Head of caudate nucleus (tissue), 42 donors: Measurements from ENCODE around the gene SLC9A3.
"Not testable (repeated sequence)": the region's sequence is repeated elsewhere in the genome, so short reads cannot be mapped to it uniquely, and the experiment has no call there.

Source experiments
- DNase-seq, 42 donors: peaks; one replicate each; pipeline versions ENCODE4 v3.0.0 to v3.0.0-alpha.2; 2020 to 2021; ENCODE audit warnings: mixed read lengths in 7 of 42
- intact Hi-C: fragments of 100-400 bp; cut with DNase I; formaldehyde crosslinking; loops from one replicate; pipeline ENCODE4 v1.15.0; 2022

The SLC9A3 gene

DNA sequence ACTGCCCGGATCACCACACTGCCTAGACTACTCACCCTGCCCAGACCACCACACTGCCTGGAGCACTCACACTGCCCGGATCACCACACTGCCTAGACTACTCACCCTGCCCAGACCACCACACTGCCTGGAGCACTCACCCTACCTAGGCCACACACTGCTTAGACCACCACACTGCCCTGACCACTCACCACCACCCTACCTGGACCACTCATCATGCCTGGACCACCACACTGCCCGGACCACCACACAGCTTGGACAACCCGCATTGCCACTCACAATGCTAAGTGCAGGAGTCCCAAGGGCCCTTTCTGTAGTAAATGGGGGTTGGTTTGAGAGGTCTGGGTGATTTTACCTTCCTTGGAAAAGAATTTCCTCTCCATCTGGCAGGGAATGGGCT, 33.7 kb upstream of the SLC9A3 start:
- intact Hi-C loops, result not testable (repeated sequence)
- peak in 4 of 42 donors; percentile 3 to 35 (median 10) for DNase-seq

DNA sequence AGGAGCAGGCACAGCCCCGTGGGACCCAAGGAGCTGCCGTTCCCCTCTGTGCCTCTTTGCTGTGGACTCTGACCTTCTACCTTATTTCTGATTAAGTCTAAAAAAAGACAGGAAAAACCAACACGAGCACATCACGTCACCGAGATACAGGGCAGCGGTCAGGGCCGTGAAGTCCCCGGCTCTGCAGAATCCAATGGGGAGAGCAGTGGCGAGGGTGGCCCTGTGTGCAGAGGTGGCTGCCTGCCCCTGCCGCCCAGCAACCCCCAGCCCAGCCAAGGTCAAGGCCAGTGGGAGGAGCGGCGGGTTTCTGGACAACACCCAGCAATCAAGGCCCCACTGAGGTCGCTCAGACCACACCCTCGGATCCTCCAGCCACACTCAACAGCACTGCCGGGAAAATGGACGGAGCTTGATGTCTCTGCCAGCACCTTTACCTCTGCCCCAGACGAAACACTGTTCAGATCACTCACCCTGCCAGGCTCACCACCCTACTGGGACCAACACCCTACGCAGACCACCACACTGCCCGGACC, 32.7 kb upstream of the SLC9A3 start:
- intact Hi-C loops, result no loop called here
- DNase-seq, result peak in 12 of 42 donors; percentile 0 to 35 (median 13)

DNA sequence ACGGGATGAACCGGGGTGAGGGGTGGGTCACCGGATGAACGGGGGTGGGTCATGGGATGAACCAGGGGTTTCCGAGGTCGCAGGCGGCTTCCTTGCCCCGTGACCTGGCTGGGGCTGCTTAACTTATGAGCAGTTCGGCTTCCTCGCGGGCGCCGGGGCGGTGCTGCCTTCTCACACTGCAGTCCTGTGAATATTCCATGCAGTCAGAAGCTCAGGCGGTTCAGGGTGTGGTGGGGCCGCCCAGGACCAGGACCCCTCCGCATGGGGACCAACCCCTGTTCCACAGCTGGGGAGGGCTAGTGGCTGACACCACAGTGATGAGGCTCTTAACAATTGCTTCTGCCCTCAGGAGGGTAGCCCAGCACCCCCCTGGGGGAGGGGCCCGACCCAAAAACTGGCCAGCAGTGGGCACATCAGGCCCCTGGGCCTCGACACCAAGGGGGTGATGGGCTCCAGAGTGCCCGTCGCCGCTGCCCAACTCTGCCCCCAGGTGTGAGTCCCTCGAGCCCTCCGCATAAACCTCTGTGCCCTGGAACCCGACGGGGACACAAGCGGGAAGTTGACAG, 30.9 kb upstream of the SLC9A3 start:
- DNase-seq, result peak in 14 of 42 donors; percentile 0 to 32 (median 8)
- intact Hi-C loops, result no loop called here

DNA sequence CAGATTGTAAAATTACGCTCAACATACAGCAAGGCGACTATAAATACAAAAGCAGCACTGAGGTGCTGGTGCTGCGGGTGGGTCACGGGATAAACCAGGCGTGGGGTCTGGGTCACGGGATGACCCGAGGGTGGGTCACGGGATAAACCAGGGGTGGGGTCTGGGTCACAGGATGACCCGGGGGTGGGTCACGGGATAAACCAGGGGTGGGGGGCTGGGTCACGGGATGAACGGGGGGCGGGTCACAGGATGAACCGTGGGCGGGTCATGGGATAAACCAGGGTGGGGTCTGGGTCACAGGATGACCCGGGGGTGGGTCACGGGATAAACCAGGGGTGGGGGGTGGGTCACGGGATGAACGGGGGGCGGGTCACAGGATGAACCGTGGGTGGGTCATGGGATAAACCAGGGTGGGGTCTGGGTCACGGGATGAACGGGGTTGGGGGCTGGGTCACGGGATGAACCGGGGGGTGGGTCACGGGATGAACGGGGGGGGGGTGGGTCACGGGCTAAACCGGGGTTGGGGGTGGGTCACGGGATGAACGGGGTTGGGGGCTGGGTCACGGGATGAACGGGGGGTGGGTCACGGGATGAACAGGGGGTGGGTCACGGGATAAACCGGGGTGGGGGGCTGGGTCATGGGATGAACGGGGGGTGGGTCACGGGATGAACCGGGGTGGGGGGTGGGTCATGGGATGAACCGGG, 30.2 kb upstream of the SLC9A3 start:
- DNase-seq, result peak in 5 of 42 donors; percentile 2 to 19 (median 2)
- intact Hi-C loops, result no loop called here

DNA sequence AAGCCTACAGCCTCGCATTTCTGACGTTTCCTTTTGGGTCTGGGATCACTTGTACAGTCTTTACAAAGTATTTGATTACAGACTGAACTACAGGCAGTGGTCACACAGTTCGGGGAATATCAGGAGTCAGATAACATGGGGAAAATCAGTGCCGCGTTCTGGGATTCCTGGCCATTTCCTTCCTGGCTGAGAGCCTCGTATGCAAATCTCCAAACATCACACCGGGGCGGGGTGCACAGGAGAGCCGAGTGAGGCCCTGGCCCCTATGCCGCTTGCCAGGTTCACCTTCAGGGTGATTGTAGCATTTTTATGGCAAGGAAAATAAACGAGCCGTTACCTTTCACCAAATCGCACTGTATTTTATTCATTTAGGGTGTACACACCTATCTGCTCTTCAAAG, 29.6 kb upstream of the SLC9A3 start:
- intact Hi-C loops, result no loop called here
- DNase-seq, result peak in 12 of 42 donors; percentile 1 to 25 (median 9)

DNA sequence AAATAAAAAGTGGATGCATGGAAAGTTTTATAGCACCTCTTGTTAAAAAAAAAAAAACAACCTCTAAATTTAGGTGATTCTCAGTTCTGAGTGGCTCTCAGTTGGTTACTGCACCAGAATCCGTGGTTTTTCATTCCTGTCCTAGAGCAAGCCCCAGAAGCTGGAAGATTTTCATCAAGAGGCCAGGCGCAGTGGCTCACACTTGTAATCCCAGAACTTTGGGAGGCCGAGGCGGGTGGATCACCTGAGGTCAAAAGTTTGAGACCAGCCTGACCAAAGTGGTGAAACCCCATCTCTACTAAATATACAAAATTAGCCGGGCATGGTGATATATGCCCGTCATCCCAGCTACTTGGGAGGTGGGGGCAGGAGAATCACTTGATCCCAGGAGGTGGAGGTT, 27.2 kb upstream of the SLC9A3 start:
- intact Hi-C loops, result no loop called here
- DNase-seq, result peak in 6 of 42 donors; percentile 0 to 23 (median 6)

DNA sequence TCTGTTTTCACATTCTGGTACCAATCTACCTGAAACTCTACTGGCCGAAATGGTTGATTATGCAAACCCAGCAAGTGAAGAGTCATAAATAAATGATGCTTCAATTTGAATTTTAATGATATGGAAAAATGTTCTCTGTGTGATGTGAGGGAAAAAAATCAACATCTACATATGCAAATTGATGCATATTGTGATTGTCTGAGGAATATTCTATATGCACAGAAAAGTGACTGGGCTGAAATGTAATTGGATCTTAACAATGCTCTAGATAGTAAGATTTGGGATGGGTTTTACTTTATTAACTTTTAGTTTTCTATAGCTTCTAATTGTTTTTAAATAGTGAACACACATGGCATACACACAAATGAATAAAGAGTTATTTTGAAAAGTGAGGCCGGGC, 25.0 kb upstream of the SLC9A3 start:
- intact Hi-C loops, result no loop called here
- DNase-seq, result no peak

DNA sequence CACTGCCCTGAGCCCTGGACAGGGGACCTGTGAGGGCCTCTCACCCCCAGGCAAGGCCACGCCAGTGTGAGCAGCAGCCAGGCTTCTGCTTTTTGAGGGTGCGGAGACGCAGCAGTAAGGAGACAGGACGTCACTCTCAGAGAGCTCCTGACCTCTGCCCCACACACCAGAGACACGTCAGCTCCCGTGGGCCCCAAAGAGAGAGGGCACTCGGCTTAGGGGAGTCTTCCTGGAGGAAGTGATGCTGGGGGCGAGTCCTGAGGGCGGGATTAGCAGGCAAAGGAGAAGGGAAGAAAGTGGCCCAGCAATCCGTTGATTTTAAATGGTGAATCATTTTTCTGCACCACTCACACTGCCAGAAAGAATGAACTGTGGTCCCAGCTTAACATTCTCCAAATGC, 24.0 kb upstream of the SLC9A3 start:
- intact Hi-C loops, result no loop called here
- peak in 7 of 42 donors; percentile 2 to 39 (median 22) for DNase-seq

DNA sequence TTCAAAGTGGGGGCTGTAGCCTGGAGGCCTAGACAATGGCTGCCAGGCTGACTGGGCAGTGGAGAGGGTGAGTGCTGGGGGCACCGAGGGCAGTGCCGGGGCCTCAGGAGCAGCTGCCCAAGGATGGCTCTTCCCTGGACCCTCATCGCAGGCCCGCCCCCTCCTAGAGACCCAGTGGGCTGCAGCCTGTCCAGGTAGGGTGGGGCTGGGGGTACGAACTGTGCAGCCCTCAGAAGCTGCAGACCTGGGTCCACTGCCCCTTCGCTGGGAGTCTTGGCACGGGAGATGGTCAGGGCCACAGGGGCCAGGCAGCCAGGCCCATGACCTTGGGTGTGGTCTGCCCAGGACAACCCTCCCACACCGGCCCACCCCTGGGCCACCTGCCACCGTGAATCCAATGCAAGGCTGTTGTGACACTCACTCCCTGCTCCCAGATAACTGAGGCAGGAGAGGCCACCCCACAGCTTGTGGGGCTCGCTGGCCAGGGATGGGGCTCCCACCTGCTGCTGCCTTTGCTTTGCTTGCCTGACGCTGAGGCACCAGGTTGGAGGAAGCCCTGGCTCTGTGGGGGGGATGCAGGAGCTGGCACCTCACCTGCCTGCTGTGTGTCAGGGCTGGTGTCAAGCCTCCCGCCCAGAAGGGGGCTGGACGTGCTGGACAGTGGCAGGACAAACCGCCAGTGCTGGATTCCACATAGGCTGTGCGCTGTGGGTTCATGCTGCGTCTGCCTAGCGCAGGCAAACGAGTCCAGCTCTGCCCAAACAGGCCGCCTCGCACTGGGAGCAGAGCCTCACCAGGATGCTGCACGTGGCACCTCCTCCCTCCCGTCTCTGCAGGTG, 23.1 kb upstream of the SLC9A3 start:
- DNase-seq, result peak in 9 of 42 donors; percentile 1 to 36 (median 5)
- intact Hi-C loops, result no loop called here

DNA sequence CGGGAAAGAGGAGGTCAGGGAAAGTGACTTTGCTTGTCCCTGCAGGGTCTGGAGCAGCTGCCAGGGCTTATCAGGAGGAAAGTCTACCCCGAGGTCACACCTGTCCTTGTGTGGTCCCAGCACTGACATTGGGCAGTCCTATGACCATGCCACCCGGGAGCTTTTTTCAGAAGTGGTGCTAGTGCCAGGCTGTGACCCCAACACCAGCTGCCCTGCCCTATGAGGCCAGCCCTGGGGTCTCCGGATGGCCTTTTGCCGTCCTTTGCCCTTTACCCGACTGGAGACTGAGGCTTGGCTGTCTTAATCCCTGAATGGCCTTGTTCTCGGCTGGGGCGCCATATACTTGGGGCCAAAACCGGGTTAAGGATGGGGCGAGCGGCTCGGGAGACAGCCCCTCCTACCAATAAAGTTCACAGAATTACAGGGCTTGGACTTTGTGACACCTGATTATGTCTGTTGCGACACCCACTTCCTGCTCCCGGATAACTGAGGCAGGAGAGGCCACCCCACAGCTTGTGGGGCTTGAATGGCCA, 22.2 kb upstream of the SLC9A3 start:
- DNase-seq, result peak in 6 of 42 donors; percentile 0 to 18 (median 10)
- intact Hi-C loops, result no loop called here

DNA sequence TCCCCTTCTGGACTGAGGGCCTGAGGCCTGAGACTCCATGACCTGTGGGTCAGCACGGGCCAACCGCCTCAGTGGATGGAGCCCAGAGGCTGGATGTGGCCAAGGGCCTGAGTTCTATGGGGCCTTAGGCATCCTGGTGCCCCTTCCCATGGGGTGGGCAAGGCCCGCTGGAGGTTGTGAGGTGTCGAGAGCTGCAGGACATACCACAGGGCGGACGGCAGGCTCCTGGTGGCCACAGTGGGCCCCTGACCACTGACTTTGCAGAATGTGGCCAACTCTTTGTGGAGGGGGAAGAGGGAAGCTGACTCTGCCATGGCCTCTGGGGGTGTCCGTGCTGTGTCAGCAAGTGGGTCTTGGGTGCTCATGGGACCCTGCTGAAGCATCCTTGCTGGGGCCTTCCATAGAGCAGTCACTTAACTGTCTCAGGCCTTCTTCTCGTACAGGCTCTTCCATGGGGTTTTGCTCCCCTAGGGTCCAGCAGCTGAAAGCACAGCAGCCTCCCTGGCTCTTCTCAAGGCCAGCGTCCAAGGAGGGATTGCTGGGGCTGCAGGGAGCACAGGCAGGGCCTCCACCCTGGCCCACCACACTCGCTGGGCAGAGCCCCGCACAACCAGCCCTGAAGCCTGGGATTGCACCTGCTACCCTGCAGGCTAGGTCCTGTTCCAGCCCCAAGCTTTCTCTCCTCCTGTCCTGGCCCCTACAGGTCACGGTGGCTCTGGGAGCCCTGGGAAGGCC, 21.6 kb upstream of the SLC9A3 start:
- intact Hi-C loops, result no loop called here
- peak in 8 of 42 donors; percentile 0 to 35 (median 9) for DNase-seq

DNA sequence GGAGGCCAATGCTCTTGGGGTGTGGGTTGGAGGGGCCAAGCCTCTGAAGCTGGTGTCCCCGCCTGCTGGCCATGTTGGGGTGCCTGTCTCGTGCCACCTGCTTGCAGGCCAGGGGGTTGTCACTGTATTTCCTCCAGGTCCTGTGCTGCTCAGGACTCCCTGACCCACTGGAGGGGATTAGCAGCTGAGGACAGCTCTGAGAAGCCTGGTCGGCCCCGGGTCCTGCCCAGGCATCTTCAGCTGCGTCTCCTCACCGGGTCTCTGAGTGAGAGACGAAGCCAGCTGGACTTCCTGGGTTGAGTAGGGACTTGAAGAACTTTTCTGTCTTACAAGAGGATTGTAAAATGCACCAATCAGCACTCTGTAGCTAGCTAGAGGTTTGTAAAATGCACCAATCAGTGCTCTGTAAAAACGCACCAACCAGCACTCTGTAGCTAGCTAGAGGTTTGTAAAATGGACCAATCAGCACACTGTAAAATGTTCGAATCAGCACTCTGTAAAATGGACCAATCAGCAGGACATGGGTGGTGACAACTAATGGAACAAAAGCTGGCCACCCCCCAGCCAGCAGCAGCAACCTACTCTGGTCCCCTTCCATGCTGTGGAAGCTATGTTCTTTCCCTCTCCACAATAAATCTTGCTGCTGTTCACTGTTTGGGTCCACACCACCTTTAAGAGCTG, 20.6 kb upstream of the SLC9A3 start:
- DNase-seq, result peak in 2 of 42 donors; percentile 4 to 7
- intact Hi-C loops, result no loop called here

DNA sequence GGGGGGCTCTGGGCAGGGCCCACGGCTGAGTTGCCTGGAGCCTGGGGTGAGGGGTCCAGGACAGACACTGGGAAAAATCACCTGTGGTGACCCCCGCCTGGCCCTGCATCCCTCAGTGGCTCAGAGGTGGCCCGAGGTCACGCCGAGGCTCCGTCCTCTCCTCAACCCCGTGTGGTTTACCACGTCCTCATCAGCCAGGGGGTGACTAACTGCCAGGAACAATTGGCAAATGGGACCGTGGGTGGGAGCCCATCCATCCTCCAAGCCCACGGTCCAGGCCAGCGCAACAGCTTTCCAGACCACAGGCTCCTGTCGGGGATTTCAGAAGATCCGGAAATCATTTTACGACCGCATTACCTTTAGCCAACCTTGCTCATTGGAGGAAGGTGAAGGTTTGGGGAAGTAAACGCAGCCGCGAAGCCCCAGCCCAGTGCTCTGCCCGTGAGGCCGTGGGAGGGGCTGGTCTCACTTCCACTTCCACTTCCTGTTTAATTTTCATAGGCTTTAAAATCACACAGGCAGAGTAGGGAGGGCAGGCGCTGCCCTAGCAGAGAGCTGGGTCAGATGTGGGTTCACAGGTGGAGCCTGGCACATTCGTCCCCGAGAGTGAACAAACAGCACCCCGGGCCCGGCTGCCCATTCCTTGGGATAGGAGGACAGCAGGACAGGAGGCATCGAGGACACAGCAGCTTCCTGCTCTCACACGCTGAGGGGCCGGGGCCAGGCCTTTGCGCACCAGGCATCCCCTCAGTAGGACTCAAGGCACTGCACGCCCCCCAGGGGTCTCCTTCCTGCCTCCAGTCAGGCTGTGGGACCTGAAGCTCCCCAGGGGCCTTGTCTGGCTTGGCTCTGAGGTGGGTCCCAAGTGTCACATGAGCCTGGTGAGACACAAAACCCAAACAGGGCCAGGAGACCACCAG, 19.8 kb upstream of the SLC9A3 start:
- peak in 24 of 42 donors; percentile 5 to 54 (median 25) for DNase-seq
- intact Hi-C loops, result no loop called here

DNA sequence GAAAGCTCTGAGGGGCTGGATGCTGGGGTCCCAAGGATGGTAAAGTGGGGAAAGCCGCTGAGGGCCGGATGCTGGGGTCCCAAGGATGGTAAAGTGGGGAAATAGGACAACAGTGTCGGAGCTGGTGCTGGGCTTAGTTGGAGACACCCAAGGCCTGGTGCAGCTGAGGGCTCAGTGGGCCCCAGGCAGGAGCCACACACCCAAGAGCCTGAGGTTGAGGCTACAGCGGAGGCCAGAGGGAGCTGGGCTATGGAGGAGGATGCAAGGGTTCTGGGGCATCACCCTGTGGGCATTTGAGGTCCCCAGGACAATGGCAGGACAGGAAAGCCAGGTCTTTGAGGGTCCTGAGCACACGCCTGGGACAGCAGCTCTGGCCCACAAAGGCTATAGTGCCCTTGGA, 19.1 kb upstream of the SLC9A3 start:
- intact Hi-C loops, result no loop called here
- DNase-seq, result peak in 4 of 42 donors; percentile 0 to 12 (median 8)

DNA sequence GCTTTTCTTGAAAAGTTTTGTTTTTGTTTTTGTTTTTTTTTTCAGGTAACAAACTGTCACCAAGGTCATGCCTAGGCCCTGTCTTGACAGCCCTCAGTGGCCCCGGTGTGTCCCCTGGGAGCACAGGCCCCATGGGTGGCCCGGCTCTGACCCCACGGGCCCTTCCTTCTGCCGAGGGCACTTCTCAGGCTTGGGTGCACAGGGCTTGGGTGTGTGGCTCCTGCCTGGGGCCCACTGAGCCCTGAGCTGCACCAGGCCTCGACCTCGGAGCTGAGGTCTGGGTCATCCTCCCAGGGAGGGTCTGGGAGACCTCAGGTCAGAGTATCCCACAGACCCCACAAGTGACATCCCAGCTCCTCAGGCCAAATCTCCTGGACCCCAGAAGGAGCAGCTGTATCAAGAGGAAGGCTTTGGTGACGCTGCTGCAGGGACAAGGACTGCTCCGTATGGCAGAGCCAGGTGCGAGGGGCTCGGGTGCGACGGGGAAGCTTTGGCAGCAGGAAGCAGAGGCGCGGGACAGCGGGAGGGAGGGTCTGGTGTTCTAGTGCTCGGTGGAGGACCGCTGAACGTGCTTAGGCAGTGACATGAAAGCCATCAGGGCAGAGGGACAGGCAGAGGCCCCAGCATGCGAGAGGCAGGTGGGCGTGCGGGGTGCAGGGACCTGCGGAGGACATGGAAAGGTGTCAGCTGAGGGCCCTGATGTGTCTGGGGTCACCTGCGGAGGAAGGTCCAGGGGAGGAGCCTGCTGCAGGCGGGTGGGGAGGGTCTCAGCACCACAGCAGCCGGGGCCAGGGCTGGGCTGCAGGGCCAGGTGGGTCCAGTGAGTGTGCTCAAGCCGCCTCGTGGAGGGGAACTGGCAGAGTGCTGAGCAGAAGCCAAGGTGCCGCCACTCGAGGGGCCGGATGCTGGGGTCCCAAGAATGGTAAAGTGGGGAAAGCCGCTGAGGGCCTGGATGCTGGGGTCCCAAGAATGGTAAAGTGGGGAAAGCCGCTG, 18.4 kb upstream of the SLC9A3 start:
- peak in 10 of 42 donors; percentile 0 to 24 (median 6) for DNase-seq
- intact Hi-C loops, result no loop called here
